ENCODE data around the gene TEX2. TPM values are rescaled to one million over a fixed set of nuclear protein-coding genes. Genes with fewer than 3 reads are reported as not detected.

The TEX2 gene
- total and polyA plus RNA-seq, 9 of the 15 experiments (the other 6 are each of a cell fraction or from before 2014, with no cell fraction given): 4.1 to 27.6 (median 19.3) TPM

GRCh38 chr17:64147110-64148016, 115.7 kb downstream of the TEX2 start (continued):
- TF ChIP-seq BRF2 (IDR thresholded peaks at IDR 0.05; ENCODE audit: borderline replicate concordance, insufficient read depth, insufficient read length): no peak
- no peak for TF ChIP-seq PTRF (tag; IDR thresholded peaks at IDR 0.05)
- 0 out of 2 replicates have a peak, but pooled peaks have one; percentile 31 for TF ChIP-seq RHOXF2B (CRISPR knock-in tag; conservative IDR thresholded peaks at IDR 0.05)
- TF ChIP-seq HBP1 (CRISPR knock-in tag; IDR thresholded peaks at IDR 0.05): peak; percentile 28
- no peak for TF ChIP-seq XRCC4 (IDR thresholded peaks at IDR 0.05; ENCODE audit: extremely low read depth, insufficient read depth, insufficient read length)
- TF ChIP-seq TRIM24 (IDR thresholded peaks at IDR 0.05): no peak
- TF ChIP-seq ZNF384 (IDR thresholded peaks at IDR 0.05; ENCODE audit: low read depth, low read length): no peak
- TF ChIP-seq ASH1L (IDR thresholded peaks at IDR 0.05; ENCODE audit: borderline replicate concordance, low read depth, partially characterized antibody): no peak
- TF ChIP-seq MITF (IDR thresholded peaks at IDR 0.05): no peak
- no peak for TF ChIP-seq NFRKB (IDR thresholded peaks at IDR 0.05; ENCODE audit: low read depth)
- TF ChIP-seq SIN3A (IDR thresholded peaks at IDR 0.05; ENCODE audit: borderline replicate concordance in 2 of 2, control insufficient read depth in 1 of 2, low read depth in 2 of 2, low read length in 2 of 2): 0 out of 4 replicates have a peak, but pooled peaks of 1 of the 2 experiments have one; percentile 3
- no peak for TF ChIP-seq RREB1 (CRISPR knock-in tag; IDR thresholded peaks at IDR 0.05)
- TF ChIP-seq ATF7 (IDR thresholded peaks at IDR 0.05): no peak
- TF ChIP-seq TCF15 (CRISPR knock-in tag; IDR thresholded peaks at IDR 0.05): no peak
- peak; percentile 10 for TF ChIP-seq KDM5B (IDR thresholded peaks at IDR 0.05; ENCODE audit: insufficient replicate concordance, low read depth, low read length)
- no peak for TF ChIP-seq HMGN3 (IDR thresholded peaks at IDR 0.05; ENCODE audit: borderline replicate concordance, extremely low read depth, insufficient read length, low read depth, low read length)
